ENCODE results near the gene GULP1.

The GULP1 gene

GRCh38 chr2:188367164-188367563 lies 75.5 kb downstream of the GULP1 start:
- DNase-seq (ENCODE audit: low read depth in 2 of 2) = no peak

- DNase-seq (ENCODE audit: low read depth in 2 of 2) = no peak
These were observed 77.7 kb downstream of the GULP1 start for GRCh38 chr2:188369365-188369764.

- no peak for DNase-seq (ENCODE audit: low read depth in 2 of 2)
These were observed 86.8 kb downstream of the GULP1 start for GRCh38 chr2:188378371-188378950.

- DNase-seq (ENCODE audit: low read depth in 2 of 2) = no peak
These were observed 88.1 kb downstream of the GULP1 start for GRCh38 chr2:188379748-188380147.

GRCh38 chr2:188380280-188380679 lies 88.6 kb downstream of the GULP1 start:
- DNase-seq (ENCODE audit: low read depth in 2 of 2) = no peak

GRCh38 chr2:188381614-188382013 lies 89.9 kb downstream of the GULP1 start:
- DNase-seq (ENCODE audit: low read depth in 2 of 2) = no peak

- DNase-seq (ENCODE audit: low read depth in 2 of 2) = no peak
These were observed 90.4 kb downstream of the GULP1 start for GRCh38 chr2:188382107-188382506.

GRCh38 chr2:188383158-188383557 lies 91.5 kb downstream of the GULP1 start:
- no peak for DNase-seq (ENCODE audit: low read depth in 2 of 2)

- DNase-seq (ENCODE audit: low read depth in 2 of 2) = no peak
These were observed 94.2 kb downstream of the GULP1 start for GRCh38 chr2:188385857-188386256.

- DNase-seq (ENCODE audit: low read depth in 2 of 2) = no peak
These were observed 97.2 kb downstream of the GULP1 start for GRCh38 chr2:188388831-188389230.

- no peak for DNase-seq (ENCODE audit: low read depth in 2 of 2)
These were observed 99.7 kb downstream of the GULP1 start for GRCh38 chr2:188391354-188391753.

- no peak for DNase-seq (ENCODE audit: low read depth in 2 of 2)
These were observed 103.3 kb downstream of the GULP1 start for GRCh38 chr2:188394931-188395472.

GRCh38 chr2:188395903-188396689 lies 104.4 kb downstream of the GULP1 start:
- DNase-seq (ENCODE audit: low read depth in 2 of 2) = no peak

- no peak for DNase-seq (ENCODE audit: low read depth in 2 of 2)
These were observed 107.5 kb downstream of the GULP1 start for GRCh38 chr2:188399159-188399558.

- no peak for DNase-seq (ENCODE audit: low read depth in 2 of 2)
These were observed 112.0 kb downstream of the GULP1 start for GRCh38 chr2:188403676-188404075.

GRCh38 chr2:188404341-188405004 lies 112.8 kb downstream of the GULP1 start:
- DNase-seq (ENCODE audit: low read depth in 2 of 2) = no peak

- DNase-seq (ENCODE audit: low read depth in 2 of 2) = no peak
These were observed 114.7 kb downstream of the GULP1 start for GRCh38 chr2:188406414-188406813.

GRCh38 chr2:188410504-188411235 lies 119.0 kb downstream of the GULP1 start:
- no peak for DNase-seq (ENCODE audit: low read depth in 2 of 2)

GRCh38 chr2:188412190-188412589 lies 120.5 kb downstream of the GULP1 start:
- no peak for DNase-seq (ENCODE audit: low read depth in 2 of 2)

- no peak for DNase-seq (ENCODE audit: low read depth in 2 of 2)
These were observed 122.7 kb downstream of the GULP1 start for GRCh38 chr2:188414411-188414810.

- DNase-seq (ENCODE audit: low read depth in 2 of 2) = no peak
These were observed 123.4 kb downstream of the GULP1 start for GRCh38 chr2:188414869-188415753.
